A673 (cell line): ENCODE data around the gene KCNJ8. TPM values are rescaled to one million over a fixed set of nuclear protein-coding genes. Genes with fewer than 3 reads are reported as not detected.

Source experiments
- BruUV-seq: library from RNA; stranded (reverse); fragments of 400-500 nt; replicated peaks from 2 replicates; lab custom pipeline; 2021; lab: Mats Ljungman, UMichigan
- CTCF ChIA-PET: fragments of 300-600 bp; sonication (Branson Sonifier 250); formaldehyde crosslinking; loops from one replicate; lab custom pipeline; 2022; ENCODE audit warnings: antibody characterized with exemption; lab: Charles Lee
- POLR2A ChIA-PET: fragments of 300-600 bp; sonication (Branson Sonifier 250); formaldehyde crosslinking; loops from one replicate; lab custom pipeline; 2022; ENCODE audit warnings: antibody characterized with exemption; ENCODE audit not compliant: low non-redundant PET; lab: Charles Lee
- DNase-seq: peaks from one replicate; pipeline ENCODE4 v3.0.0-alpha.2; 2015; ENCODE audit warnings: low spot score
- H3K27ac ChIP-seq: fragments of 200-600 bp; sonication (generic); 2 replicates; pipeline ENCODE4 v1.5.1; 2016; ENCODE audit warnings: mixed run types, low read depth, mild to moderate bottlenecking, mixed read lengths, antibody characterized with exemption, low read length; ENCODE audit not compliant: poor library complexity, severe bottlenecking
- H3K27me3 ChIP-seq: fragments of 200-600 bp; sonication (generic); replicated peaks from 2 replicates; pipeline ENCODE4 v1.6.1; 2017; ENCODE audit warnings: mixed run types, low read depth, mild to moderate bottlenecking, mixed read lengths, antibody characterized with exemption, low read length; ENCODE audit not compliant: insufficient read depth, poor library complexity
- H3K36me3 ChIP-seq: fragments of 200-600 bp; sonication (generic); 2 replicates; pipeline ENCODE4 v1.6.1; 2016; ENCODE audit warnings: mixed run types, mild to moderate bottlenecking, mixed read lengths, antibody characterized with exemption, low read length; ENCODE audit not compliant: insufficient read depth, poor library complexity, severe bottlenecking
- H3K4me1 ChIP-seq: fragments of 200-600 bp; sonication (generic); 2 replicates; pipeline ENCODE4 v1.6.1; 2017; ENCODE audit warnings: mixed run types, mild to moderate bottlenecking, mixed read lengths, antibody characterized with exemption, low read length; ENCODE audit not compliant: insufficient read depth, poor library complexity, severe bottlenecking
- H3K4me3 ChIP-seq: fragments of 200-600 bp; sonication (generic); 2 replicates; pipeline ENCODE4 v1.5.1; 2016; ENCODE audit warnings: low read depth, mixed run types, mild to moderate bottlenecking, mixed read lengths, low read length; ENCODE audit not compliant: poor library complexity, severe bottlenecking
- H3K9me3 ChIP-seq: fragments of 200-600 bp; sonication (generic); 2 replicates; pipeline ENCODE4 v1.6.1; 2016; ENCODE audit warnings: mixed run types, low read depth, mild to moderate bottlenecking, mixed read lengths, antibody characterized with exemption, low read length; ENCODE audit not compliant: poor library complexity, severe bottlenecking
- EZH2 ChIP-seq: fragments of 200-600 bp; sonication (generic); IDR thresholded peaks from 2 replicates; pipeline ENCODE4 v1.6.1; 2017; ENCODE audit warnings: borderline replicate concordance, low read depth, mild to moderate bottlenecking, mixed read lengths, antibody characterized with exemption, low read length; ENCODE audit not compliant: poor library complexity, severe bottlenecking
- intact Hi-C: fragments of 100-400 bp; cut with micrococcal nuclease; formaldehyde crosslinking; loops from one replicate; pipeline ENCODE4 v1.10.0; 2022; ENCODE audit not compliant: unreplicated experiment
- total RNA-seq: library from RNA; stranded (reverse); gene quantifications from 2 replicates; pipeline ENCODE4 v1.2.3, GENCODE V29; 2021
- TF ChIP-seq, protein P1 (sequence below): fragments of 300-800, 200-600 bp; sonication (generic); conservative IDR thresholded peaks from 2 replicates; pipeline ENCODE4 v1.5.1; 2017; ENCODE audit warnings: low read depth, mild to moderate bottlenecking, antibody characterized with exemption, low read length, moderate library complexity, mixed read lengths

The KCNJ8 gene
- total RNA-seq, 1 experiment from 2014 or later: not detected

DNA sequence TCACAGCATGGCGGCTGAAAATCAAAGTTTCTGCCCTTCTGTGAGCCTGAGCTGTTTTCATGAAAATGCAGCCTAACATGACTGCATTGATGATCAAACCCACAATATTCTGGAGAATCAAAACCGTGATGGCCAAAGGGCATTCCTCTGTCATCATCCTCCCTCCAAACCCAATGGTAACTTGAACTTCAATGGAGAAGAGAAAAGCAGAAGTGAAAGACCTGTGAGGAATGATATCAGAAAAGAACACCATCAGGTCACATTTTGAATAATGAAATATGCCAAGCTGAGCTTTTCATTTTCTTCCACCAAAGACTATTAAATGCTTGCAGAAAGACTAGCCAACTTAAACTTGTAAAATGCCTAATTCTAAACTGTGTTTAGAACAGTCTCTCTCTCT is 8.1 kb downstream of the KCNJ8 start:
- H3K36me3 ChIP-seq: no peaks in the 10 kb centered on the region
- no peak overlapping the region for H3K27ac ChIP-seq
- ChIA-PET CTCF (no interaction called here), POLR2A (no interaction called here)
- DNase-seq: no peak
- intact Hi-C loops: no loop called here
- H3K4me1 ChIP-seq: no peaks in the 10 kb centered on the region
- H3K9me3 ChIP-seq: no peaks in the 10 kb centered on the region
- TF ChIP-seq, protein P1, sequence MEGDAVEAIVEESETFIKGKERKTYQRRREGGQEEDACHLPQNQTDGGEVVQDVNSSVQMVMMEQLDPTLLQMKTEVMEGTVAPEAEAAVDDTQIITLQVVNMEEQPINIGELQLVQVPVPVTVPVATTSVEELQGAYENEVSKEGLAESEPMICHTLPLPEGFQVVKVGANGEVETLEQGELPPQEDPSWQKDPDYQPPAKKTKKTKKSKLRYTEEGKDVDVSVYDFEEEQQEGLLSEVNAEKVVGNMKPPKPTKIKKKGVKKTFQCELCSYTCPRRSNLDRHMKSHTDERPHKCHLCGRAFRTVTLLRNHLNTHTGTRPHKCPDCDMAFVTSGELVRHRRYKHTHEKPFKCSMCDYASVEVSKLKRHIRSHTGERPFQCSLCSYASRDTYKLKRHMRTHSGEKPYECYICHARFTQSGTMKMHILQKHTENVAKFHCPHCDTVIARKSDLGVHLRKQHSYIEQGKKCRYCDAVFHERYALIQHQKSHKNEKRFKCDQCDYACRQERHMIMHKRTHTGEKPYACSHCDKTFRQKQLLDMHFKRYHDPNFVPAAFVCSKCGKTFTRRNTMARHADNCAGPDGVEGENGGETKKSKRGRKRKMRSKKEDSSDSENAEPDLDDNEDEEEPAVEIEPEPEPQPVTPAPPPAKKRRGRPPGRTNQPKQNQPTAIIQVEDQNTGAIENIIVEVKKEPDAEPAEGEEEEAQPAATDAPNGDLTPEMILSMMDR: no peak
- no peak for TF ChIP-seq EZH2
- peaks cover 9% of the 10 kb centered on the region for H3K27me3 ChIP-seq
- H3K4me3 ChIP-seq: no peak overlapping the region
- no TSS peak for BruUV-seq

DNA sequence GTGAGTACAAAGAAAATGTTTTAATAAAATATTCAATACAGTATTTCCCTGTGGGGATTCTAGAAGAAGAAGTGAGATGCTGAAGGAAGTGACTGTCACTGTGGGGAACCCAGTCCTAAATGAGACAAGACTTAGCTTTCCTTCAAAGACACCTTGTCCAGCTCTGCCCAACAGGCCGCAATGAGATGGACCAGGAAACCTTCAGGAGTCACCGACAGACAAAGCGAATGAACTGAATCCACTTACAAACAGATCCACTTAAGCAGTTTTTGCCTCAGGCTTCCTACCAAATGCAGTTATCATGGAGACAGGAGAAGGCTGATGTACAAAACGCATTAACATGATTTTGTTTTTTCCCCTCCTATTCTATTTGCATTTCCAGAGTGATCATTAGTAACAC is 9.6 kb downstream of the KCNJ8 start:
- CTCF ChIA-PET: interaction anchor here (0.5 kb wide), 1 partner anchor 191 kb away, joined by 3 read pairs; no protein-coding TSS in a partner anchor
- intact Hi-C loops: no loop called here
- POLR2A ChIA-PET: no interaction called here
- no peaks in the 10 kb centered on the region for H3K9me3 ChIP-seq
- no peak overlapping the region for H3K27ac ChIP-seq
- no TSS peak for BruUV-seq
- no peak for DNase-seq
- no peak overlapping the region for H3K4me3 ChIP-seq
- no peaks in the 10 kb centered on the region for H3K36me3 ChIP-seq
- peaks cover 8% of the 10 kb centered on the region for H3K27me3 ChIP-seq
- H3K4me1 ChIP-seq: no peaks in the 10 kb centered on the region
- TF ChIP-seq EZH2: no peak
- TF ChIP-seq, protein P1: no peak

DNA sequence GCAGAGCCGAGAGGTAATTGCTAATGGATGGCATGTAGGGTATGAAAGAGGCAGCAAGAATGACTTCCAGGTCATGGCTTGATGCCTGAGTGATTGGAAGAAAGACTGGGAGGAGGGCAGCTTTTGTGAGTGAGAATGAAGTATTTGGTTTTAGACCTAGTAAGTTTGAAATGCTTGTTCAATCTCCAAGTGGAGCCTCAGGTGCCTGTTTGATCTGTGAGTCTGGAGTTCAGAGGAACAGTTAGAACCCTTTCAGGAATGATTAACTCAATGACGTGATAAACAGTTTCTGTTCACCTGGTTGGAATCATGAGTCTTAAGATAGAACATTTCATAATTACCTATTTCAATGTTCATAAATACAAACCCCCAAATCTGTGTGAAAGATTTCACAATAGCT is 10.4 kb downstream of the KCNJ8 start:
- H3K27ac ChIP-seq: no peak overlapping the region
- H3K4me3 ChIP-seq: no peak overlapping the region
- BruUV-seq: no TSS peak
- ChIA-PET POLR2A (no interaction called here), CTCF (no interaction called here)
- H3K27me3 ChIP-seq: no peaks in the 10 kb centered on the region
- H3K4me1 ChIP-seq: no peaks in the 10 kb centered on the region
- intact Hi-C loops: no loop called here
- DNase-seq: no peak
- no peaks in the 10 kb centered on the region for H3K9me3 ChIP-seq
- no peak for TF ChIP-seq EZH2
- TF ChIP-seq, protein P1: no peak
- H3K36me3 ChIP-seq: no peaks in the 10 kb centered on the region
